WTC11 (cell line): Measurements from ENCODE around the gene C19orf47. TPM values are rescaled to one million over a fixed set of nuclear protein-coding genes. Genes with fewer than 3 reads are reported as not detected.

Source experiments
- ARID4B ChIP-seq: sonication (generic); formaldehyde crosslinking; IDR thresholded peaks from 2 replicates; pipeline ENCODE4 v1.8.0; 2023; ENCODE audit warnings: missing genetic modification reagents, mild to moderate bottlenecking, borderline replicate concordance
- ATF3 ChIP-seq: sonication (generic); formaldehyde crosslinking; conservative IDR thresholded peaks from 2 replicates; pipeline ENCODE4 v1.8.1; 2022; ENCODE audit warnings: mild to moderate bottlenecking, missing genetic modification reagents
- CTCF ChIP-seq: fragments of 200-600 bp; IDR thresholded peaks from 2 replicates; pipeline ENCODE4 v1.8.0; 2022; ENCODE audit warnings: antibody characterized with exemption
- E2F1 ChIP-seq: sonication (generic); formaldehyde crosslinking; IDR thresholded peaks from 2 replicates; pipeline ENCODE4 v1.8.0; 2022; ENCODE audit warnings: mild to moderate bottlenecking, missing genetic modification reagents
- E2F4 ChIP-seq: sonication (generic); formaldehyde crosslinking; IDR thresholded peaks from 2 replicates; pipeline ENCODE4 v1.8.1; 2022; ENCODE audit warnings: low read depth, mild to moderate bottlenecking, moderate library complexity, missing genetic modification reagents, borderline replicate concordance
- ERG ChIP-seq: fragments of 250-450 bp; sonication (Bioruptor Pico); IDR thresholded peaks from 2 replicates; pipeline ENCODE4 v1.8.0; 2021; ENCODE audit warnings: mild to moderate bottlenecking
- FOXK1 ChIP-seq: sonication (generic); formaldehyde crosslinking; IDR thresholded peaks from 2 replicates; pipeline ENCODE4 v1.8.0; 2022; ENCODE audit warnings: mild to moderate bottlenecking, moderate library complexity, missing genetic modification reagents
- FOXP4 ChIP-seq: sonication (generic); formaldehyde crosslinking; IDR thresholded peaks from 2 replicates; pipeline ENCODE4 v1.8.0; 2022; ENCODE audit warnings: mild to moderate bottlenecking, missing genetic modification reagents
- GRHL2 ChIP-seq: fragments of 250-450 bp; sonication (Bioruptor Pico); IDR thresholded peaks from 2 replicates; pipeline ENCODE4 v1.8.0; 2022; ENCODE audit warnings: mild to moderate bottlenecking, moderate library complexity; ENCODE audit not compliant: insufficient replicate concordance, severe bottlenecking
- GTF2I ChIP-seq: fragments of 250-450 bp; sonication (Bioruptor Pico); conservative IDR thresholded peaks from 2 replicates; pipeline ENCODE4 v1.4.0; 2021; ENCODE audit warnings: mild to moderate bottlenecking
- HMGA2 ChIP-seq: fragments of 250-450 bp; sonication (Bioruptor Pico); IDR thresholded peaks from 2 replicates; pipeline ENCODE4 v1.4.0; 2021; ENCODE audit warnings: mild to moderate bottlenecking, moderate library complexity
- NFATC4 ChIP-seq: fragments of 250-450 bp; sonication (Bioruptor Pico); IDR thresholded peaks from 2 replicates; pipeline ENCODE4 v1.9.0; 2021; ENCODE audit warnings: mild to moderate bottlenecking
- NR3C1 ChIP-seq: sonication (generic); formaldehyde crosslinking; conservative IDR thresholded peaks from 2 replicates; pipeline ENCODE4 v1.8.1; 2023; ENCODE audit warnings: low read depth, mild to moderate bottlenecking, missing genetic modification reagents
- PREB ChIP-seq: sonication (generic); formaldehyde crosslinking; IDR thresholded peaks from 2 replicates; pipeline ENCODE4 v1.8.1; 2022; ENCODE audit warnings: mild to moderate bottlenecking, missing genetic modification reagents, moderate library complexity, borderline replicate concordance
- TEAD4 ChIP-seq: sonication (generic); formaldehyde crosslinking; IDR thresholded peaks from 2 replicates; pipeline ENCODE4 v1.8.0; 2022; ENCODE audit warnings: mild to moderate bottlenecking, missing genetic modification reagents
- total RNA-seq: library from RNA; stranded (reverse); gene quantifications from 3 replicates; pipeline ENCODE4 v1.2.3, GENCODE V29; 2021
- TF ChIP-seq, protein P1 (sequence below): sonication (generic); formaldehyde crosslinking; IDR thresholded peaks from 2 replicates; pipeline ENCODE4 v1.8.0; 2022; ENCODE audit warnings: mild to moderate bottlenecking, missing genetic modification reagents
- TF ChIP-seq, protein P2 (sequence below): fragments of 250-450 bp; sonication (Bioruptor Pico); IDR thresholded peaks from 2 replicates; pipeline ENCODE4 v1.9.0; 2021; ENCODE audit warnings: moderate library complexity, mild to moderate bottlenecking, inconsistent platforms, borderline replicate concordance
- TF ChIP-seq, protein P3 (sequence below): sonication (generic); formaldehyde crosslinking; IDR thresholded peaks from 2 replicates; pipeline ENCODE4 v1.8.1; 2023; ENCODE audit warnings: mild to moderate bottlenecking, missing genetic modification reagents, moderate library complexity

C19orf47 gene
- total RNA-seq, 1 experiment from 2014 or later, result 15.6 TPM

GRCh38 chr19:40348125-40348913 lies at the start of gene C19orf47, which contains the start of gene PLD3 (continued):
- TF ChIP-seq CTCF (no peak), NFATC4 (no peak), PREB (no peak), ERG (CRISPR knock-in tag) (no peak), GRHL2 (CRISPR knock-in tag) (no peak), FOXP4 (CRISPR knock-in tag) (peak; percentile 31; the same call in 1 of the 2 replicates), TEAD4 (CRISPR knock-in tag) (no peak), E2F1 (CRISPR knock-in tag) (no peak), FOXK1 (CRISPR knock-in tag) (peak; percentile 93), GTF2I (CRISPR knock-in tag) (no peak), ATF3 (no peak), E2F4 (CRISPR knock-in tag) (no peak), HMGA2 (peak; percentile 77), NR3C1 (CRISPR knock-in tag) (no peak), ARID4B (CRISPR knock-in tag) (peak; percentile 86; the same call in 1 of the 2 replicates)
- TF ChIP-seq, protein P1, sequence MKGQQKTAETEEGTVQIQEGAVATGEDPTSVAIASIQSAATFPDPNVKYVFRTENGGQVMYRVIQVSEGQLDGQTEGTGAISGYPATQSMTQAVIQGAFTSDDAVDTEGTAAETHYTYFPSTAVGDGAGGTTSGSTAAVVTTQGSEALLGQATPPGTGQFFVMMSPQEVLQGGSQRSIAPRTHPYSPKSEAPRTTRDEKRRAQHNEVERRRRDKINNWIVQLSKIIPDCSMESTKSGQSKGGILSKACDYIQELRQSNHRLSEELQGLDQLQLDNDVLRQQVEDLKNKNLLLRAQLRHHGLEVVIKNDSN, result peak; percentile 100
- TF ChIP-seq, protein P2, sequence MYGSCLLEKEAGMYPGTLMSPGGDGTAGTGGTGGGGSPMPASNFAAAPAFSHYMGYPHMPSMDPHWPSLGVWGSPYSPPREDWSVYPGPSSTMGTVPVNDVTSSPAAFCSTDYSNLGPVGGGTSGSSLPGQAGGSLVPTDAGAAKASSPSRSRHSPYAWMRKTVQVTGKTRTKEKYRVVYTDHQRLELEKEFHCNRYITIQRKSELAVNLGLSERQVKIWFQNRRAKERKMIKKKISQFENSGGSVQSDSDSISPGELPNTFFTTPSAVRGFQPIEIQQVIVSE, result no peak
- TF ChIP-seq, protein P3, sequence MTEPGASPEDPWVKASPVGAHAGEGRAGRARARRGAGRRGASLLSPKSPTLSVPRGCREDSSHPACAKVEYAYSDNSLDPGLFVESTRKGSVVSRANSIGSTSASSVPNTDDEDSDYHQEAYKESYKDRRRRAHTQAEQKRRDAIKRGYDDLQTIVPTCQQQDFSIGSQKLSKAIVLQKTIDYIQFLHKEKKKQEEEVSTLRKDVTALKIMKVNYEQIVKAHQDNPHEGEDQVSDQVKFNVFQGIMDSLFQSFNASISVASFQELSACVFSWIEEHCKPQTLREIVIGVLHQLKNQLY (CRISPR knock-in tag), result no peak
